Measurements from ENCODE around the gene SPIN1. TPM values are rescaled to one million over a fixed set of nuclear protein-coding genes. Genes with fewer than 3 reads are reported as not detected.
"Not testable (repeated sequence)": the region's sequence is repeated elsewhere in the genome, so short reads cannot be mapped to it uniquely, and the experiment has no call there.

Gene SPIN1
- total RNA-seq = 100 to 1,000 TPM in 3 of 4 donors, 10 to 100 TPM in 1; 55.8 to 388 (median 127) TPM

DNA sequence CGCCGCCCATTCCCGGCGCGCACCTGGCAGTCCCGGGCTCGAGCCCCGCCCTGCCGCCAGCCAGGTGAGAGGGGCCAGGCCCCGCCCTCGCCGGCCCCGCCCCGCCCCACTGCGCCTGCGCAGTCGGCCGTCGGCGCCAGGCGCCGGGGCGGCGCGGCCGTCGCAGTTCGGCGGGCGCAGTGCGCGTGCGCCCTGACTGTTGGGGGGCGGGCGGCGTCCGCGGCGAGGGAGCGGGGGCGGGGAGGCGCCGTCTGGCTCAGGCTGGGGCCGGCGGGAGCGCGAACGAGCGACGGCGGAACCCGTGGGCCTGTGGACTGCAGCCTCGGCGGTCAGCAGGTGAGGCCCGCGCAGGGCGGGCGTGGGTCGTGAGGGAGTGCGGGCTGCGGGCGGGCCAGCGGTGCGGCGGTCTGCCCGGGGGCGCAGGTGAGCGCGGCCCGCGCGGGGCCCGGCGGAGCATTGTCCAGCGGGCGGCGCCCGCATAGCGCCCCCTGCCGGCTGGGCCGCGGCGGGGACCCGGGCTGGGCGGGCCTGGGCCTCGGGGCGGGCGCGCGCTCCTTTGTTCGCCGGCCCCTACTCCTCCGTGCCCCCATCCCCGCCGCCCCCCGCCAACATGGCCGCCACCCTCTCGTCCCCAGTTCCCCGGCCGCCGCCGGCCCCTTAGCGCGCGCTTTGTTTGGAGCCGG is at the start of gene SPIN1:
SPIN1 (plus strand) TSS at position 242 of the 683 bp plus-strand sequence. CDS start 38,096 bp downstream, outside the sequence.
- TF ChIP-seq POLR2A (IDR thresholded peaks at IDR 0.05) = peak; percentile 8 to 82
- TF ChIP-seq, protein P1, sequence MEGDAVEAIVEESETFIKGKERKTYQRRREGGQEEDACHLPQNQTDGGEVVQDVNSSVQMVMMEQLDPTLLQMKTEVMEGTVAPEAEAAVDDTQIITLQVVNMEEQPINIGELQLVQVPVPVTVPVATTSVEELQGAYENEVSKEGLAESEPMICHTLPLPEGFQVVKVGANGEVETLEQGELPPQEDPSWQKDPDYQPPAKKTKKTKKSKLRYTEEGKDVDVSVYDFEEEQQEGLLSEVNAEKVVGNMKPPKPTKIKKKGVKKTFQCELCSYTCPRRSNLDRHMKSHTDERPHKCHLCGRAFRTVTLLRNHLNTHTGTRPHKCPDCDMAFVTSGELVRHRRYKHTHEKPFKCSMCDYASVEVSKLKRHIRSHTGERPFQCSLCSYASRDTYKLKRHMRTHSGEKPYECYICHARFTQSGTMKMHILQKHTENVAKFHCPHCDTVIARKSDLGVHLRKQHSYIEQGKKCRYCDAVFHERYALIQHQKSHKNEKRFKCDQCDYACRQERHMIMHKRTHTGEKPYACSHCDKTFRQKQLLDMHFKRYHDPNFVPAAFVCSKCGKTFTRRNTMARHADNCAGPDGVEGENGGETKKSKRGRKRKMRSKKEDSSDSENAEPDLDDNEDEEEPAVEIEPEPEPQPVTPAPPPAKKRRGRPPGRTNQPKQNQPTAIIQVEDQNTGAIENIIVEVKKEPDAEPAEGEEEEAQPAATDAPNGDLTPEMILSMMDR (IDR thresholded peaks at IDR 0.05) = peak in 3 of 4 experiments; percentile 58 to 80 (median 60)
- peak; percentile 69 to 87 for DNase-seq
- Histone ChIP-seq H3K4me1 (no peaks in the 10 kb centered on the region), H3K27me3 (no peaks in the 10 kb centered on the region), H3K4me3 (peak within 1 kb of the TSS; percentile 73 to 94), H3K27ac (peak within 1 kb of the TSS; percentile 89 to 93), H3K36me3 (no peaks in the 10 kb centered on the region), H3K9me3 (no peaks in the 10 kb centered on the region)
- intact Hi-C loops (cut with DNase I; ENCODE audit: low total_unique reads) = no loop called here

DNA sequence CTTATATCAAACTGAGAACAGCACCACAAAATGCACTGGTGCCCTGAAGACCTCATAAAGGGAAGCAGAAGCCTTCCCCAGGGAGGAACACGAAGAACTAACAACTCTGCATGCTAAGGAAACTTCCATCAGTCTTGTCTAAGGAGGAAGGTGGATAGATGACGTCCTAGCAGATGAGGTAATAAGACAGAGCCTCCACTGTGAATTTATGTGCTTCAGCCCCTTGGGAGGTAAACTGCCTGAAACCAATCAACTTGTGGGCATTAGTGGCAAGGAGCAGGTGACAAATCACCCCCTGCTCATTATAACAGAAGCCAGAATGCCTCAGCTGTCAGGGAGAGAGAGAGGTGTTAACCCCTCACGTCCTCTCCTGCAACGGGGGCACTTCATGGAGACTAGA is 48.9 kb upstream of the SPIN1 start:
- no peaks in the 10 kb centered on the region for H3K27me3 ChIP-seq
- H3K4me1 ChIP-seq = no peaks in the 10 kb centered on the region
- no peaks in the 10 kb centered on the region for H3K36me3 ChIP-seq
- intact Hi-C loops (cut with DNase I; ENCODE audit: low total_unique reads) = no loop called here
- no peaks in the 10 kb centered on the region for H3K9me3 ChIP-seq
- TF ChIP-seq POLR2A (IDR thresholded peaks at IDR 0.05) = no peak
- TF ChIP-seq, protein P1 (IDR thresholded peaks at IDR 0.05) = no peak
- H3K27ac ChIP-seq = no peak overlapping the region
- no peak for DNase-seq
- H3K4me3 ChIP-seq = no peak overlapping the region

DNA sequence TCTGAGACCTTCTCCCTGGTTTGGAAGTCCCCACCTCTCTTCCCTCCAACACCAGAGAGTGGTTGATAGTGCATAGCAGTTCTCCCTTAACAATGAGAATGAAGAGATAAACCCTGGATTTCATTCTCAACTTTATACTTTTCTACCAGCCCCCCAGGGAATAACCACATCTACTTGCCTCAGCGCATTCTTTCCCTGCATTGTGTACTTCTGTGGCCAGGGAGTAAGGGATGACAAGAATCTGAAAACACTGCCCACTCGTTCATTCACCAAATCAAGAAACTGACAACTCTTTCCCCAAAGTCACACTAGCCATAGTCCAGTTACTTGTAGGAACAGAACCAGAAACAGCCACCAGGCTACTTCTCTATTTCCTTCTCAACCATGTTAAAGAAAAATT is 46.0 kb upstream of the SPIN1 start:
- no peak for TF ChIP-seq POLR2A (IDR thresholded peaks at IDR 0.05)
- TF ChIP-seq, protein P1 (IDR thresholded peaks at IDR 0.05) = no peak
- H3K4me1 ChIP-seq = no peaks in the 10 kb centered on the region
- no peaks in the 10 kb centered on the region for H3K9me3 ChIP-seq
- DNase-seq = no peak
- no peaks in the 10 kb centered on the region for H3K27me3 ChIP-seq
- H3K27ac ChIP-seq = no peak overlapping the region
- H3K4me3 ChIP-seq = no peak overlapping the region
- H3K36me3 ChIP-seq = no peaks in the 10 kb centered on the region
- intact Hi-C loops (cut with DNase I; ENCODE audit: low total_unique reads) = no loop called here

DNA sequence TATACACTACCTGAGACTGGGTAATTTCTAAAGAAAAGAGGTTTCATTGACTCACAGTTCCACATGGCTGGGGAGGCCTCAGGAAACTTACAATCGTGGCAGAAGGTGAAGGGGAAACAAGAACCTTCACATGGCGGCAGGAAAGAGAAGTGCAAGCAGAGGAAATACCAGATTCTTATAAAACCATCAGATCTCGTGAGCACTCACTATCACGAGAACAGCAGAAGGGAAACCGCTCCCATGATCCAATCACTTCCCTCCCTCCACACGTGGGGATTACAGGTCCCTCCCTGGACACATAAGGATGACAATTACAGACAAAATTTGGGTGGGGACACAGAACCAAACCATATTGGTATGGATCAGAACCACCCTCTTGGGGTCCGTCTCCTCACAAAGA is 44.2 kb upstream of the SPIN1 start:
- no peak for TF ChIP-seq POLR2A (IDR thresholded peaks at IDR 0.05)
- TF ChIP-seq, protein P1 (IDR thresholded peaks at IDR 0.05) = no peak
- no peaks in the 10 kb centered on the region for H3K4me1 ChIP-seq
- H3K36me3 ChIP-seq = no peaks in the 10 kb centered on the region
- H3K27ac ChIP-seq = no peak overlapping the region
- intact Hi-C loops (cut with DNase I; ENCODE audit: low total_unique reads) = no loop called here
- no peak for DNase-seq
- H3K9me3 ChIP-seq = no peaks in the 10 kb centered on the region
- no peaks in the 10 kb centered on the region for H3K27me3 ChIP-seq
- H3K4me3 ChIP-seq = no peak overlapping the region

DNA sequence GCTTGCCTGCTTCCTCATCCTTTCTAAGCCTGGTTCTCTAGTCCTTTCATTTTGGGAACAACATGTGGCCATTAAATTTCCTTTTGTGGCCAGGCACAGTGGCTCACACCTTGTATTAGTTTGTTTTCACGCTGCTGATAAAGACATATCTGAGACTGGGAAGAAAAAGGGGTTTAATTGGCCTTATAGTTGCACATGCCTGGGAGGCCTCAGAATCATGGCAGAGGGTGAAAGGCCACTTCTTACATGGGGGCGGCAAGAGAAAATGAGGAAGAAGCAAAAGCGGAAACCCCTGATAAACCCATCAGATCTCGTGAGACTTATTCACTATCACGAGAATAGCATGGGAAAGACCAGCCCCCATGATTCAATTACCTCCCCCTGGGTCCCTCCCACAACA is 37.9 kb upstream of the SPIN1 start:
- H3K27ac ChIP-seq; H3K4me1 ChIP-seq; H3K4me3 ChIP-seq; H3K27me3 ChIP-seq; H3K9me3 ChIP-seq; DNase-seq; intact Hi-C loops (cut with DNase I; ENCODE audit: low total_unique reads); H3K36me3 ChIP-seq: not testable (repeated sequence)
